LNCAP (cell line): Measurements from ENCODE around the gene TTLL11.

ENCODE experiments used
- TF ChIP-seq, protein P1 (sequence below): fragments of 450-650 bp; IDR thresholded peaks from 2 replicates; pipeline ENCODE4 v1.5.1; 2017; ENCODE audit warnings: mild to moderate bottlenecking

The TTLL11 gene

GRCh38 chr9:121830441-121831140 is 262.5 kb downstream of the TTLL11 start:
- TF ChIP-seq, protein P1, sequence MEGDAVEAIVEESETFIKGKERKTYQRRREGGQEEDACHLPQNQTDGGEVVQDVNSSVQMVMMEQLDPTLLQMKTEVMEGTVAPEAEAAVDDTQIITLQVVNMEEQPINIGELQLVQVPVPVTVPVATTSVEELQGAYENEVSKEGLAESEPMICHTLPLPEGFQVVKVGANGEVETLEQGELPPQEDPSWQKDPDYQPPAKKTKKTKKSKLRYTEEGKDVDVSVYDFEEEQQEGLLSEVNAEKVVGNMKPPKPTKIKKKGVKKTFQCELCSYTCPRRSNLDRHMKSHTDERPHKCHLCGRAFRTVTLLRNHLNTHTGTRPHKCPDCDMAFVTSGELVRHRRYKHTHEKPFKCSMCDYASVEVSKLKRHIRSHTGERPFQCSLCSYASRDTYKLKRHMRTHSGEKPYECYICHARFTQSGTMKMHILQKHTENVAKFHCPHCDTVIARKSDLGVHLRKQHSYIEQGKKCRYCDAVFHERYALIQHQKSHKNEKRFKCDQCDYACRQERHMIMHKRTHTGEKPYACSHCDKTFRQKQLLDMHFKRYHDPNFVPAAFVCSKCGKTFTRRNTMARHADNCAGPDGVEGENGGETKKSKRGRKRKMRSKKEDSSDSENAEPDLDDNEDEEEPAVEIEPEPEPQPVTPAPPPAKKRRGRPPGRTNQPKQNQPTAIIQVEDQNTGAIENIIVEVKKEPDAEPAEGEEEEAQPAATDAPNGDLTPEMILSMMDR: no peak

- TF ChIP-seq, protein P1: no peak
These were observed 265.7 kb downstream of the TTLL11 start for GRCh38 chr9:121827251-121827967.

DNA sequence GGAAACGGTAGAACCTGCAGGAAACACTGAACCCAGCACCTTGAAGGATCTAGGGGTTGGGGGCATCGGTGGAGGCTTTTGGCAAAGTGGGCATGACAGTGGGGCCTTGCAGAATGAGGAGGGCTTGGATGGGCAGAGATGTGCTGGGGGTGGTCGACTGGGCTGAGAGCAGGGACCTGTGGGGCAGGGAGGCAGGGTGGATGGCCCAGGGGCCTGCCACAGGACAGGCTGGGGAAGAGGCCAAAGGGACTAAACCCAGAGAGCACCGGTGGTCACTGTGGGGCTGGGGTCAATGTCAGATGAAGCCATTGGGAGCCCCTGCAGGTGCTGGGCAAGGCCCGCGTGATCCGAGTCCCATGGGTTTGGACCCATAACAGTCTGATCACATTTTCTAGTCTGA is 266.4 kb downstream of the TTLL11 start:
- TF ChIP-seq, protein P1: no peak

DNA sequence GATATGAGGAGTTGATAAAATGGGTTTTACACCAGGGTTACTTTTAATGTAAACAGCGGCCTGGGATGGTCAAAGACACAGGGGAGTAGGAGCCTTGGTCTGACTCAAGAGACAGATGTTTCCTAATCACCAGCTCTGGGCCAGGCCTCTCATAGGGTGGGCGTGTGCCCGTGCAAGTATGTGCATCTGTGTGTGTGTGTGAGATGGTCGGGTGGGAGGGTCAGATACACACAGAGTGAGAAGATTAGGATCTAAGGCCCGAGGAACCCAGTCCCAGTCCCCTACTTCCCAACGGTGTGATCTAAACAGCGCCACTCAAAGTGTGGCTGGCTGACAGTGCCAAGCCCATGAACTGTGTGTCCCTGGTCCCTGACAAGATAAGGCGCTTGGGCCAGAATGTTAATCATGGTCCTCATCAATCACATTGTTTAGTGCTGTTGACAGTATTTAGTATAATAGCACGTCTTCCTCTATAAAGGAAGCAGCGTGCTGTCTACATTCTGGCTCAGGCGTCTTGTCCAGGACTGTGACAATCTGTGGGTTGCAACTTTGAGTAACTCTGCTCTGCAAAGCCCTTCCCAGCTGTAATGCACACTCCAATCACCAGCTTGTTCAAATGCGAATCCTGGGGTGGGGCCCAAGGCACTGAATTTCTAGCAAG is 267.9 kb downstream of the TTLL11 start:
- TF ChIP-seq, protein P1: no peak

GRCh38 chr9:121824651-121825030 is 268.5 kb downstream of the TTLL11 start:
- TF ChIP-seq, protein P1: no peak

DNA sequence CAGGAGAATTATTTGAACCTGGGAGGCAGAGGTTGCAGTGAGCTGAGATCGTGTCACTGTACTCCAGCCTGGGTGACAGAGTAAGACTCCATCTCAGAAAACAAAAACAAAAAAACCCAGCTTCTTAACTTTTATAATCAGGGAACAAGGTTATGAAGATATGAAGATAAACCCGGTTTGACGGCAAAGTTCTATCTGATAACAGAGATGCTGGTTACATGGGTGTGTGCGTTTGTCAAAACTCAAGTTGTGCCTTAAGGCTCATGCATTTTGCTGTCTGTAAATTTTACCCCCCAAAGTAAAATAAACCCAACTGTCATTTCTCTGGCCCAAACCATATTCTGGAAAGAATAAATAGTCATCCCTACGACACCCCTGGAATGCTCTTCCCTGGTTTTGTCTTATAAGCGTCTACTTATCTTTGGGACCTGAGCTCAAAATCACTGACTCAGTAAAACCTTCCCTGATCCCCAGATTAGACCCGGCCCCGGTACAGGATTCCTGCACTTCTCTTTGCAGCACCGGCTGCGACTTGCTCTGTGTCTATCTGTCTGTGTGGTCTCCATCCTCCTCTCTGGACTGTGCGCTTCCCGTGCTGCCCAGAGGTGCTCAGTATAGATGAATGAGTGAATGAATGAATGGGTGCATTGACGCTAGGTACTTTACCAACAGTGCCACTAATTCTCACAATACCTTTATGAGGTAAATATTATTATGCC is 269.5 kb downstream of the TTLL11 start:
- TF ChIP-seq, protein P1: no peak
